DMS114 treated with DMSO at 0.1 percent for 48 hours (cell line): ENCODE results near the gene STK10.

Source experiments
- DNase-seq: peaks from one replicate; lab custom pipeline; 2025; ENCODE audit not compliant: unreplicated experiment; lab: John Stamatoyannopoulos, UW

STK10 gene

GRCh38 chr5:172093559-172093958, 94.5 kb downstream of the STK10 start:
- no peak for DNase-seq

- no peak for DNase-seq
Observed at GRCh38 chr5:172091956-172092732, 95.9 kb downstream of the STK10 start.

GRCh38 chr5:172090976-172091547, 97.0 kb downstream of the STK10 start:
- DNase-seq = no peak

GRCh38 chr5:172089298-172090117, 98.5 kb downstream of the STK10 start:
- no peak for DNase-seq

GRCh38 chr5:172088801-172089200, 99.2 kb downstream of the STK10 start:
- no peak for DNase-seq

- DNase-seq = no peak
Observed at GRCh38 chr5:172086194-172086975, 101.6 kb downstream of the STK10 start.

GRCh38 chr5:172085738-172086137, 102.3 kb downstream of the STK10 start:
- no peak for DNase-seq

- no peak for DNase-seq
Observed at GRCh38 chr5:172082180-172082579, 105.8 kb downstream of the STK10 start.

GRCh38 chr5:172079876-172080275, 108.1 kb downstream of the STK10 start:
- no peak for DNase-seq

- DNase-seq = no peak
Observed at GRCh38 chr5:172078726-172079345, 109.2 kb downstream of the STK10 start.

GRCh38 chr5:172077664-172078425, 110.2 kb downstream of the STK10 start:
- no peak for DNase-seq

GRCh38 chr5:172076761-172077244, 111.2 kb downstream of the STK10 start:
- DNase-seq = no peak

- DNase-seq = no peak
Observed at GRCh38 chr5:172075656-172076055, 112.4 kb downstream of the STK10 start.

- no peak for DNase-seq
Observed at GRCh38 chr5:172074896-172075295, 113.1 kb downstream of the STK10 start.

- DNase-seq = no peak
Observed at GRCh38 chr5:172071309-172071875, 116.6 kb downstream of the STK10 start.

- no peak for DNase-seq
Observed at GRCh38 chr5:172065431-172066065, 122.5 kb downstream of the STK10 start.

GRCh38 chr5:172064766-172065165, 123.3 kb downstream of the STK10 start:
- DNase-seq = no peak

GRCh38 chr5:172064358-172064757, 123.7 kb downstream of the STK10 start:
- no peak for DNase-seq
